ENCODE measurements around the gene PAK5. TPM values are rescaled to one million over a fixed set of nuclear protein-coding genes. Genes with fewer than 3 reads are reported as not detected.

PAK5 gene
- total and polyA plus RNA-seq, 2 of the 13 experiments (the other 11 are each of a cell fraction or from before 2014, with no cell fraction given), result not detected

GRCh38 chr20:9573335-9574151, 265.3 kb downstream of the PAK5 start:
- Histone ChIP-seq H3K9me3 (ENCODE audit: low read length) (no peaks in the 10 kb centered on the region), H4K20me1 (ENCODE audit: insufficient read depth, low read length) (no peaks in the 10 kb centered on the region), H3K9ac (ENCODE audit: insufficient read depth, low read depth, low read length) (no peak overlapping the region), H3K27me3 (ENCODE audit: control insufficient read depth in 1 of 2, insufficient read depth in 2 of 2, low read length in 2 of 2) (no peaks in the 10 kb centered on the region), H3K79me2 (ENCODE audit: insufficient read depth, low read length) (no peaks in the 10 kb centered on the region), H3K4me3 (replicated peaks in 1 of 3; ENCODE audit: insufficient read depth in 1 of 3, low read depth in 2 of 3, low read length in 3 of 3) (no peak overlapping the region), H3K4me1 (ENCODE audit: insufficient read depth, low read length) (no peaks in the 10 kb centered on the region), H3K27ac (ENCODE audit: extremely low read length, insufficient read depth, low read length) (no peak overlapping the region), H3K4me2 (ENCODE audit: low read depth, low read length) (no peak overlapping the region), H3K36me3 (replicated peaks in 1 of 2; ENCODE audit: control insufficient read depth in 1 of 2, insufficient read depth in 2 of 2, low read length in 2 of 2) (no peaks in the 10 kb centered on the region), H2AFZ (ENCODE audit: low read length) (no peak overlapping the region)
- no peak for ATAC-seq
- TF ChIP-seq MBNL3 (CRISPR knock-in tag; conservative IDR thresholded peaks at IDR 0.05) (no peak), KLF6 (CRISPR knock-in tag; IDR thresholded peaks at IDR 0.05) (no peak), MYC (CRISPR knock-in tag; IDR thresholded peaks at IDR 0.05; ENCODE audit: borderline replicate concordance) (no peak), ZBTB33 (CRISPR knock-in tag; IDR thresholded peaks at IDR 0.05) (no peak), NR2F1 (CRISPR knock-in tag; IDR thresholded peaks at IDR 0.05) (no peak), DRAP1 (CRISPR knock-in tag; IDR thresholded peaks at IDR 0.05) (no peak), U2AF2 (IDR thresholded peaks at IDR 0.05; ENCODE audit: low read depth, low read length) (no peak)
- no peak for FAIRE-seq
- in situ Hi-C loops (cut with HindIII; ENCODE audit: extremely low pct_ligation_motif_present, low pct_unique_long_range_greater_than_20kb) (no loop called here), intact Hi-C loops (cut with micrococcal nuclease; ENCODE audit: unreplicated experiment) (no loop called here)
- CTCF ChIA-PET (ENCODE audit: low intra/inter-chr PET ratio, low total read pairs), result no interaction called here
- WGBS (ENCODE audit: low lambda C conversion rate), result 18% methylated on average over 13 of the region's 13 CpGs
- POLR2A ChIA-PET, result no interaction called here
- no TSS peak for BruUV-seq (replicated peaks)
- no peak for DNase-seq (ENCODE audit: low spot score)
